Natural killer cell treated with Interleukin-12 subunit alpha and Interleukin-12 subunit beta and Interleukin-15 and Interleukin-18, amount 100 ng/mL, for 72 hours (primary cell): ENCODE data around the gene MBLAC2. TPM values are rescaled to one million over a fixed set of nuclear protein-coding genes. Genes with fewer than 3 reads are reported as not detected.
A peak's percentile ranks its signal among the peaks of the same experiment; 100 is the strongest.

Experiments used
- ATAC-seq, 2 donors: fragments of 150-1000 bp; cut with Tn5 transposase in 1 of 2; sonication (Bioruptor Pico), chemical (Tn5 transposase) in 1 of 2; 2 replicates each; pipeline ENCODE4 v1.10.0; 2021
- DNase-seq: peaks from one replicate; pipeline ENCODE4 v3.0.0; 2022; ENCODE audit warnings: low spot score
- H3K27ac Mint-ChIP-seq, 2 donors: 1 replicate in 1 of 2; 2 replicates in 1 of 2; pipeline ENCODE4 v1.8.0; 2022; ENCODE audit warnings: mixed read lengths in 2 of 2, mild to moderate bottlenecking in 1 of 2, moderate library complexity in 1 of 2
- H3K27me3 Mint-ChIP-seq, 2 donors: 1 replicate in 1 of 2; 2 replicates in 1 of 2; pipeline ENCODE4 v1.8.0; 2022; ENCODE audit warnings: mixed read lengths in 2 of 2
- H3K36me3 Mint-ChIP-seq: one replicate; pipeline ENCODE4 v1.8.0; 2022; ENCODE audit warnings: mixed read lengths
- H3K4me1 Mint-ChIP-seq, 2 donors: 1 replicate in 1 of 2; 2 replicates in 1 of 2; pipeline ENCODE4 v1.8.0; 2022; ENCODE audit warnings: low read depth in 2 of 2, mixed read lengths in 2 of 2, mild to moderate bottlenecking in 1 of 2
- H3K4me3 Mint-ChIP-seq: one replicate; pipeline ENCODE4 v1.8.0; 2022; ENCODE audit warnings: mixed read lengths
- H3K9me3 Mint-ChIP-seq: 2 replicates; pipeline ENCODE4 v1.8.0; 2022; ENCODE audit warnings: mixed read lengths
- total RNA-seq, 2 donors: library from RNA; stranded (reverse); gene quantifications; one replicate each; pipeline ENCODE4 v1.2.3, GENCODE V29; 2022

MBLAC2 gene
- total RNA-seq, 2 donors from 2014 or later, result 3.2 to 4.9 TPM

- peak in 1 of 2 donors; percentile 9 for ATAC-seq
- Mint-ChIP-seq H3K27me3 (peaks cover 22 to 38% of the 10 kb centered on the region in 2 donors), H3K4me1 (no peaks in the 10 kb centered on the region), H3K9me3 (no peaks in the 10 kb centered on the region), H3K27ac (no peak overlapping the region), H3K4me3 (no peak overlapping the region), H3K36me3 (no peaks in the 10 kb centered on the region)
- DNase-seq, result no peak
These were observed 50.3 kb downstream of the MBLAC2 start for GRCh38 chr5:90424245-90424644.

GRCh38 chr5:90421136-90421535 is 53.4 kb downstream of the MBLAC2 start:
- H3K27me3 Mint-ChIP-seq, result peaks cover 27 to 48% of the 10 kb centered on the region in 2 donors
- DNase-seq, result no peak

GRCh38 chr5:90418214-90418613 is 56.4 kb downstream of the MBLAC2 start:
- H3K27me3 Mint-ChIP-seq, result peaks cover 21 to 30% of the 10 kb centered on the region in 2 donors
- no peaks in the 10 kb centered on the region for H3K4me1 Mint-ChIP-seq
- H3K4me3 Mint-ChIP-seq, result no peak overlapping the region
- no peak overlapping the region for H3K27ac Mint-ChIP-seq
- ATAC-seq, result no peak
- no peaks in the 10 kb centered on the region for H3K9me3 Mint-ChIP-seq
- no peak for DNase-seq
- no peaks in the 10 kb centered on the region for H3K36me3 Mint-ChIP-seq

More at GRCh38 chr5:90421136-90421535, 53.4 kb downstream of the MBLAC2 start:
- Mint-ChIP-seq H3K27ac (no peak overlapping the region), H3K36me3 (no peaks in the 10 kb centered on the region), H3K4me3 (no peak overlapping the region), H3K9me3 (no peaks in the 10 kb centered on the region), H3K4me1 (no peaks in the 10 kb centered on the region)
- no peak for ATAC-seq

- DNase-seq (no peak), ATAC-seq (no peak)
- peaks cover 0 to 5% of the 10 kb centered on the region in 2 donors for H3K4me1 Mint-ChIP-seq
- peaks cover 9% of the 10 kb centered on the region for H3K36me3 Mint-ChIP-seq
- no peak overlapping the region for H3K27ac Mint-ChIP-seq
- no peak overlapping the region for H3K4me3 Mint-ChIP-seq
- no peaks in the 10 kb centered on the region for H3K27me3 Mint-ChIP-seq
- H3K9me3 Mint-ChIP-seq, result no peaks in the 10 kb centered on the region
These were observed 64.3 kb downstream of the MBLAC2 start for GRCh38 chr5:90410178-90410762.

- no peaks in the 10 kb centered on the region for H3K9me3 Mint-ChIP-seq
- peaks cover 0 to 5% of the 10 kb centered on the region in 2 donors for H3K4me1 Mint-ChIP-seq
- H3K27ac Mint-ChIP-seq, result no peak within 1 kb of the TSS
- ATAC-seq, result peak; percentile 97 to 98
- no peaks in the 10 kb centered on the region for H3K27me3 Mint-ChIP-seq
- DNase-seq, result peak; percentile 92
- peaks cover 9% of the 10 kb centered on the region for H3K36me3 Mint-ChIP-seq
- no peak within 1 kb of the TSS for H3K4me3 Mint-ChIP-seq
These were observed 65.0 kb downstream of the MBLAC2 start, which contains the start of gene CETN3 for GRCh38 chr5:90409318-90410177. Gene CETN3 (minus strand): TSS chr5:90409756. CDS start chr5:90409661, 95 bp downstream.

GRCh38 chr5:90408571-90409317 is 65.8 kb downstream of the MBLAC2 start:
- no peaks in the 10 kb centered on the region for H3K27me3 Mint-ChIP-seq
- ATAC-seq (no peak), DNase-seq (no peak)
- no peaks in the 10 kb centered on the region for H3K9me3 Mint-ChIP-seq
- H3K27ac Mint-ChIP-seq, result no peak overlapping the region
- H3K36me3 Mint-ChIP-seq, result peaks cover 9% of the 10 kb centered on the region
- H3K4me3 Mint-ChIP-seq, result no peak overlapping the region
- peaks cover 0 to 5% of the 10 kb centered on the region in 2 donors for H3K4me1 Mint-ChIP-seq

Other genes starting within 250 kb of the MBLAC2 start
- 10 to 100 TPM; 23.3 to 26.0 TPM for gene CETN3, start 65.0 kb downstream of the MBLAC2 start, total RNA-seq
- 10 to 100 TPM in 1 of 2 donors, 1 to 10 TPM in 1; 9.5 to 29.3 TPM for gene POLR3G, start 93 bp upstream of the MBLAC2 start, total RNA-seq
- gene LYSMD3, start 54.8 kb upstream of the MBLAC2 start, total RNA-seq, result 10 to 100 TPM; 16.2 to 24.4 TPM
- gene ADGRV1, start 84.0 kb upstream of the MBLAC2 start, total RNA-seq, result under 1 TPM in 1 of 2 donors, not detected in 1; 0.33 TPM